ENCODE results near the gene SPG21.

GRCh38 chr15:64961013-64961412, 28.7 kb downstream of the SPG21 start:
- no peak for TF ChIP-seq RORA (CRISPR knock-in tag; IDR thresholded peaks at IDR 0.05)
- TF ChIP-seq, protein P1, sequence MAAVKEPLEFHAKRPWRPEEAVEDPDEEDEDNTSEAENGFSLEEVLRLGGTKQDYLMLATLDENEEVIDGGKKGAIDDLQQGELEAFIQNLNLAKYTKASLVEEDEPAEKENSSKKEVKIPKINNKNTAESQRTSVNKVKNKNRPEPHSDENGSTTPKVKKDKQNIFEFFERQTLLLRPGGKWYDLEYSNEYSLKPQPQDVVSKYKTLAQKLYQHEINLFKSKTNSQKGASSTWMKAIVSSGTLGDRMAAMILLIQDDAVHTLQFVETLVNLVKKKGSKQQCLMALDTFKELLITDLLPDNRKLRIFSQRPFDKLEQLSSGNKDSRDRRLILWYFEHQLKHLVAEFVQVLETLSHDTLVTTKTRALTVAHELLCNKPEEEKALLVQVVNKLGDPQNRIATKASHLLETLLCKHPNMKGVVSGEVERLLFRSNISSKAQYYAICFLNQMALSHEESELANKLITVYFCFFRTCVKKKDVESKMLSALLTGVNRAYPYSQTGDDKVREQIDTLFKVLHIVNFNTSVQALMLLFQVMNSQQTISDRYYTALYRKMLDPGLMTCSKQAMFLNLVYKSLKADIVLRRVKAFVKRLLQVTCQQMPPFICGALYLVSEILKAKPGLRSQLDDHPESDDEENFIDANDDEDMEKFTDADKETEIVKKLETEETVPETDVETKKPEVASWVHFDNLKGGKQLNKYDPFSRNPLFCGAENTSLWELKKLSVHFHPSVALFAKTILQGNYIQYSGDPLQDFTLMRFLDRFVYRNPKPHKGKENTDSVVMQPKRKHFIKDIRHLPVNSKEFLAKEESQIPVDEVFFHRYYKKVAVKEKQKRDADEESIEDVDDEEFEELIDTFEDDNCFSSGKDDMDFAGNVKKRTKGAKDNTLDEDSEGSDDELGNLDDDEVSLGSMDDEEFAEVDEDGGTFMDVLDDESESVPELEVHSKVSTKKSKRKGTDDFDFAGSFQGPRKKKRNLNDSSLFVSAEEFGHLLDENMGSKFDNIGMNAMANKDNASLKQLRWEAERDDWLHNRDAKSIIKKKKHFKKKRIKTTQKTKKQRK (IDR thresholded peaks at IDR 0.05; ENCODE audit: low read length): no peak
- TF ChIP-seq NFYC (CRISPR knock-in tag; IDR thresholded peaks at IDR 0.05): no peak
- no peak for TF ChIP-seq CTCF (CRISPR knock-in tag; IDR thresholded peaks at IDR 0.05)
- TF ChIP-seq RAD21 (CRISPR knock-in tag; IDR thresholded peaks at IDR 0.05): no peak
- no peak for TF ChIP-seq SMAD3 (CRISPR knock-in tag; IDR thresholded peaks at IDR 0.05)
- TF ChIP-seq SUZ12 (IDR thresholded peaks at IDR 0.05; ENCODE audit: low read depth, low read length): no peak
- TF ChIP-seq POLR2A (IDR thresholded peaks at IDR 0.05; ENCODE audit: insufficient read depth in 1 of 2, low read depth in 2 of 2, low read length in 2 of 2): no peak
- no peak for TF ChIP-seq XRCC5 (optimal IDR thresholded peaks at IDR 0.05; ENCODE audit: low read length)
- no peak for TF ChIP-seq RELA (CRISPR knock-in tag; IDR thresholded peaks at IDR 0.05)
- TF ChIP-seq ZNF282 (IDR thresholded peaks at IDR 0.05; ENCODE audit: partially characterized antibody): no peak
- no peak for TF ChIP-seq POLR2AphosphoS5 (IDR thresholded peaks at IDR 0.05; ENCODE audit: low read depth, low read length)
